Lung microvascular endothelial cell (primary cell): ENCODE measurements around the gene LATS2. TPM values are rescaled to one million over a fixed set of nuclear protein-coding genes. Genes with fewer than 3 reads are reported as not detected.
A peak's percentile ranks its signal among the peaks of the same experiment; 100 is the strongest.

Experiments used
- DNase-seq, 2 donors: peaks; one replicate each; pipeline versions ENCODE4 v3.0.0 to v3.0.0-alpha.2; 2010; ENCODE audit warnings: low read depth in 2 of 2
- total RNA-seq: library from RNA; depleted of rRNA; stranded (reverse); fragments of >200 nt; gene quantifications from 2 replicates; pipeline ENCODE4 v1.2.1, GENCODE V29; 2014

LATS2 gene
- total RNA-seq = 16.1 and 25.0 TPM in 2 replicates

GRCh38 chr13:21061029-21061763 is at the start of gene LATS2:
TSS of gene LATS2 (minus strand) at chr13:21061586. CDS start at chr13:21046026, 15,560 bp downstream.
- DNase-seq = peak; percentile 95 to 97

DNA sequence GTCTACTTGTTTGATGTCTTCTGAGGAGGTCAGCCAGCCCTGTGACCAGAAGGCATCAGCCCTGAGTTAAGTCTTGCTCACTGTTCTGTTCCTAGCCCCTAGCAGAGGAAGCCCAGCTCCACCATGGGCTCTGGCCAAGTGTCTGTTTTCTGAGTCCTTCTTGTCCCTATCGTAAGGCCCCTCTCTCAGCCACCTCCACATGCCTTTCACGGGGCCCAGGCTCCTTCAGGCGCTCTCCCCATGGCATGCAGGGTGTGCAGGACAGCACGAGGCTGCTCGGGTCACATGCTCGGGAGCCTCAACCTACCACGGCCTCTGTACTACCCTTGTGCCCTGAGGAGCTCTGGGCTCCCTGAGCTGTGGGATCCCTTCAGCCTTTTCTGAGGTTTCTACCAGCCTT is 47.8 kb upstream of the LATS2 start:
- no peak for DNase-seq

DNA sequence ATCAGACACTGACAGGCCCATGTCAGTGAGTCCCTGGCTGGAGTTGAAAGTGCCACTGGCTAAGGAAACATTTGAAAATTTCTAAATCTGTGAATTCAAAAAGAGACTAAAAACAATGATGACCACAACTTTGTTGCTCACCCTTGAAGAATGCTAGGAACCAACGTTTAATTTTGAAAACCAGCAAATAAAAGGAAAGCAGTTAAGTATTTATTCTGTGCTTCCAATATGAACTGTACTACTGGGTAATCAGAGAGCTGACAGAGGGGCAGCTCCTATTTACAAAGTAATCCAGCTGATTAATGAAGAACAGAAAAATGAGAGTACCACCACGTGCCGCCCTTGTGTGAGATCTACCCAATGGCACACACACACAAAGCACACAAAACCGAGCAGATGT is 44.7 kb upstream of the LATS2 start:
- DNase-seq = no peak

- DNase-seq = no peak
Measured at GRCh38 chr13:21104199-21105019, 43.0 kb upstream of the LATS2 start.

- no peak for DNase-seq
Measured at GRCh38 chr13:21101865-21102576, 40.6 kb upstream of the LATS2 start.

- no peak for DNase-seq
Measured at GRCh38 chr13:21100994-21101757, 39.8 kb upstream of the LATS2 start.

GRCh38 chr13:21100211-21100610 is 38.8 kb upstream of the LATS2 start:
- no peak for DNase-seq

GRCh38 chr13:21095311-21095710 is 33.9 kb upstream of the LATS2 start:
- no peak for DNase-seq

DNA sequence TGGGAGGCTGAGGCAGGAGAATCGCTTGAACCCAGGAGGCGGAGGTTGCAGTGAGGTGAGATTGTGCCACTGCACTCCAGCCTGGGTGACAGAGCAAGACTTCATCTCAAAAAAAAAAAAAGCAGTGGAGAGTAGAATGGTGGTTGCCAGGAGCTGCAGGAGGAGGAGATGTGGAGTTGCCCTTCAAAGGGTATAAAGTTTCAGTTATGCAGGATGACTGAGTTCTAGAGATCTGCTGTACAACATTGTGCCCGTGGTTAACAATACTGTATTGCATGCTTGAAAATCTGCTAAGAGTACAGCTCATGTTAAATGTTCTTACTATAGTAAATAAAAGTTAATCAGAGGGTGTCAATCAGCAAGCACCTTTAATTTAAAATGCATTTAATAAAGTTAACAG is 28.4 kb upstream of the LATS2 start:
- DNase-seq = no peak

- no peak for DNase-seq
Measured at GRCh38 chr13:21088534-21088933, 27.1 kb upstream of the LATS2 start.

- no peak for DNase-seq
Measured at GRCh38 chr13:21086929-21087328, 25.5 kb upstream of the LATS2 start.

DNA sequence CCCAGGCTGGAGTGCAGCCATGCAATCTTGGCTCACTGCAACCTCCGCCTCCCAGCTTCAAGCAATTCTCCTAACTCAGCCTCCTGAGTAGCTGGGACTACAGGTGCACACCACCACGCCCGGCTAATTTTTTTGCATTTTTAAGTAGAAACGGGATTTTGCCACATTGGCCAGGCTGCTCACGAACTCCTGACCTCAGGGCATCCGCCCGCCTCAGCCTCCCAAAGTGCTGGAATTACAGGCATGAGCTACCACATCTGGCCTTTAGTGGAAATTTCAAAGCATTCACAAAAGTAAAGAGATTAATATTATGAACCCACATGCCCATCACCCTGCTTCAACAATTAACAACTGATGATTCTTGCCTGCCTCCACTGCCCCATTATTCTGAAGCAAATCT is 20.5 kb upstream of the LATS2 start:
- DNase-seq = no peak

- DNase-seq = peak in 1 of 2 donors; percentile 23
Measured at GRCh38 chr13:21080593-21080891, 19.2 kb upstream of the LATS2 start.

DNA sequence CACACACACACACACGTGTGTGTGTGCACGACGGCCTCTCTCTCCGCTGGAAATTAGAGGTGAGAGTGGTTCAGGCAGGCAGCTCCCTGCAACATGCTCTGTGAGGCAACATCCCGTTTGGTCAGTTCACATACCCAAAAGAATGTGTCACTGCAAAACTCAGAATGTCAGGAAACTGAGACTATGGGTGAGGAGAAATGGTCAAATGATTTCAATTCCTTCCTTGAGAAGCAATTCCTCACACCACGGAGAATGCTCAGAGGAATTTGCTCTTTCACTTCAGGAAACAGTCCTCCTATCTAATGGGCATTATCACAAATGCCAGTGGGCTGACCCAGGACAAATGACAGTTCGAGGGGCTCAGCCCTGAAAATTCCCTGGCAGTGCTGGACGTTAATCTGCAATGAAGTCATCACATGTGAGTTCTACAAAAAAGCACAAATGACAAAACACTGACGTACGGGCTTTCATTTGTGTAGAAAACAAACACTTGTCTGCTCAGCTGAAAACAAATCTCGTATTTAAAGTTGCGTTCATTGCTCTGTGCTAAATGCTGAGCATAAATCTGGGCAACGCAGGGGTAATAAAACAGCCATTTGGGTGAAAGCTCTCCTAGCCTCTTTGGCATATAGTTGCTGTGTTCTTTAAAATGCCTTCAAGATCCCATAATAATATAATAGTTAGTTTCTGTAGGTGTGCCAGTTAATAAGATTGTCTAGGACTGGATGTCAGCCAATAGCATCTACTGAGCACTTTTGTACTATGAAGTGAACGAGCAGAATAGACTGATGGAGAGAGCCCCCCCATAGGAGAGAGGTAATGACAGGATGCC is 18.6 kb upstream of the LATS2 start:
- peak; percentile 92 to 95 for DNase-seq

- peak; percentile 15 to 34 for DNase-seq
Measured at GRCh38 chr13:21079221-21079620, 17.8 kb upstream of the LATS2 start.

DNA sequence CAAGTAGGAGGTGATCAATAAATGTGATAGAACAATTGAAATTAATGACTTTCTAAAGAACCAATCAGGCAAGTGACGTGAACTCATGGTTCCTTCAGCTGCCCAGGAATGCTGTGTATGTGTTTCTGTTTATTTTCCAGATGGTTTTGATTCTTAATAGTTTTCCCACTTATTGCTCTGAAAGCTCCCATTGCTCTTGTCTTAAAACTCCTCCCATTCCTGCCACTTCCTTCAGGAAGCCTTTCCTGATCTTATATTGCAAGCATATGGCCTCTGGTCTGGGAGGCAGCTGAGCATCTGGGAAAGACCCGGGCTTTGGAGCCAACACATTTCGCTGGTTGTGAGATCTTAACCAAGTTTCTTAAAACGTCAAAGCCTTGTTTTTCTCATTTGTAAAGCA is 17.1 kb upstream of the LATS2 start:
- DNase-seq = peak in 1 of 2 donors; percentile 38

- no peak for DNase-seq
Measured at GRCh38 chr13:21077788-21078353, 16.5 kb upstream of the LATS2 start.

DNA sequence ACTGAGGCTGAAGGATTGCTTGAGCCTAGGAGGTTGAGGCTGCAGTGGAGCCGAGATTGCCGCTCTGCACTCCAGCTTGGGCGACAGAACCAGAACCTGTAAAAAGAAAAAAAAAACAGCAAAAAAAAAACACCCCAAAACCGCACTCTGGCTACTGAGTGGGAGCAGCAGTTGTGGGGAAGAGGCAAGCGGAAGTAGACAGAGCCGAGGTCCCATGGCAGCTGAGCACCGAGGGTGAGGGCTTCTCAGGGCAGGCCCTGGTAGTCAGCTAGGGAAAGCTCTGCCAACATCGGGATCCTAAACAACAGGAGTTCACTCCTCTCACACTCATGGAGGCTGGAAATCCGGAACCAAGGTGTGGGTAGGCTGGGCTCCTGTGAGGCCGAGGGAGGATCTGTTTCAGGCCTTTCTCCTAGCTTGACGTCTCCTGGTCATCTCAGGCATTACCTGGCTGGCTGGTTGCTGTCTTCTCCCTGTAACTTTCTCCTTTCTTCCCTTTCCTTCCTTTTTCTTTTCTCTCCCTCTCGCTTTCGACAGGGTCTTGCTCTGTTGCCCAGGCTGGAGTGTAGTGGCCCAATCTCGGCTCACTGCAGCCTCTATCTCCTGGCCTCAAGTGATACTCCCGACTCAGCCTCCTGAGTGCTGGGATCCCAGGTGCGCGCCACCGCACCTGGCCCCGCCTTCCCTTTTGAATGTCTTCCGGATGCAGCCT is 15.8 kb upstream of the LATS2 start:
- no peak for DNase-seq

GRCh38 chr13:21076253-21076652 is 14.9 kb upstream of the LATS2 start:
- DNase-seq = no peak
